H1 (cell line): Measurements from ENCODE around the gene TEN1.

Experiments
- BACH1 ChIP-seq: IDR thresholded peaks from 2 replicates; pipeline ENCODE4 v1.6.1; 2012; ENCODE audit warnings: low read length, improper control_type of control experiment
- BRCA1 ChIP-seq: IDR thresholded peaks from 2 replicates; pipeline ENCODE4 v1.6.1; 2012; ENCODE audit warnings: low read depth, low read length, improper control_type of control experiment
- CREB1 ChIP-seq: IDR thresholded peaks from 2 replicates; pipeline ENCODE4 v1.6.1; 2012; ENCODE audit warnings: inconsistent platforms
- CTCF ChIP-seq, 3 experiments: IDR thresholded peaks; 1 replicate in 2 of 3; 2 replicates in 1 of 3; pipeline versions ENCODE4 v1.5.1 to v1.6.1; 2011; ENCODE audit warnings: low read length in 3 of 3, mild to moderate bottlenecking in 3 of 3, inconsistent platforms in 2 of 3, low read depth in 1 of 3, moderate library complexity in 1 of 3; ENCODE audit not compliant: insufficient read depth in 1 of 3; ENCODE audit errors: control extremely low read depth in 1 of 3
- GABPA ChIP-seq: IDR thresholded peaks from 2 replicates; pipeline ENCODE4 v1.6.1; 2011; ENCODE audit warnings: mild to moderate bottlenecking, low read length, moderate library complexity, borderline replicate concordance; ENCODE audit not compliant: insufficient read depth
- POLR2A ChIP-seq, 2 experiments: IDR thresholded peaks; 1 replicate in 1 of 2; 2 replicates in 1 of 2; pipeline ENCODE4 v1.6.1; 2011; ENCODE audit warnings: low read depth in 2 of 2, low read length in 2 of 2, mild to moderate bottlenecking in 2 of 2; ENCODE audit errors: control extremely low read depth in 1 of 2
- RNF2 ChIP-seq: fragments of 200-900, 300-1000 bp; sonication (generic); IDR thresholded peaks from 2 replicates; pipeline ENCODE4 v1.7.1; 2016; ENCODE audit warnings: borderline replicate concordance, low read depth, mild to moderate bottlenecking, antibody characterized with exemption, low read length; ENCODE audit not compliant: poor library complexity, severe bottlenecking; ENCODE audit errors: missing control alignments

- no peak for TF ChIP-seq RNF2
- TF ChIP-seq CREB1, result no peak
- no peak for TF ChIP-seq BRCA1
- no peak for TF ChIP-seq CTCF (IDR thresholded peaks at IDR 0.05; ENCODE audit: control extremely low read depth in 1 of 3, insufficient read depth in 1 of 3, low read depth in 1 of 3, low read length in 3 of 3)
- no peak for TF ChIP-seq POLR2A (IDR thresholded peaks at IDR 0.05; ENCODE audit: control extremely low read depth in 1 of 2, low read depth in 2 of 2, low read length in 2 of 2)
- no peak for TF ChIP-seq BACH1
- no peak for TF ChIP-seq GABPA
Observed at GRCh38 chr17:75941442-75941819, 37.6 kb upstream of the TEN1 start.
